Naive thymus-derived CD4-positive, alpha-beta T cell (primary cell): ENCODE data around the gene HSF2BP. TPM values are rescaled to one million over a fixed set of nuclear protein-coding genes. Genes with fewer than 3 reads are reported as not detected.

ENCODE experiments used
- ATAC-seq: fragments of 150-1000 bp; cut with Tn5 transposase; 2 replicates; pipeline ENCODE4 v1.10.0; 2021; ENCODE audit warnings: mild to moderate bottlenecking, moderate library complexity
- CTCF ChIA-PET: fragments of 350-600 bp; sonication (Branson Sonifier 250); formaldehyde crosslinking; loops from one replicate; lab custom pipeline; 2021; ENCODE audit warnings: antibody characterized with exemption; lab: Charles Lee
- POLR2A ChIA-PET: fragments of 350-600 bp; sonication (Branson Sonifier 250); formaldehyde crosslinking; loops from one replicate; lab custom pipeline; 2021; ENCODE audit warnings: antibody characterized with exemption, inconsistent platforms; lab: Charles Lee
- DNase-seq, 9 donors: peaks; one replicate each; pipeline versions ENCODE4 v3.0.0 to v3.0.0-alpha.2; 2020 to 2022; ENCODE audit warnings: mixed read lengths in 1 of 9
- H3K27ac ChIP-seq: one replicate; pipeline ENCODE4 v1.7.0; 2013; ENCODE audit warnings: mild to moderate bottlenecking, low read depth, low read length, moderate library complexity
- H3K27me3 ChIP-seq, 2 donors: one replicate each; pipeline ENCODE4 v1.7.0; 2013; ENCODE audit warnings: low read length in 2 of 2, mild to moderate bottlenecking in 2 of 2, moderate library complexity in 2 of 2; ENCODE audit not compliant: control insufficient read depth in 2 of 2, insufficient read depth in 2 of 2
- H3K36me3 ChIP-seq, 3 experiments: 1 replicate in 2 of 3; 2 replicates in 1 of 3; pipeline ENCODE4 v1.7.0; 2013; ENCODE audit warnings: low read length in 3 of 3, mild to moderate bottlenecking in 3 of 3, moderate library complexity in 1 of 3; ENCODE audit not compliant: insufficient read depth in 3 of 3, control insufficient read depth in 2 of 3
- H3K4me1 ChIP-seq, 2 donors: one replicate each; pipeline ENCODE4 v1.7.0; 2013; ENCODE audit warnings: low read length in 2 of 2, mild to moderate bottlenecking in 2 of 2, moderate library complexity in 1 of 2; ENCODE audit not compliant: control insufficient read depth in 2 of 2, insufficient read depth in 2 of 2
- H3K4me3 ChIP-seq: 2 replicates; pipeline ENCODE4 v1.7.0; 2013; ENCODE audit warnings: mild to moderate bottlenecking, low read length
- H3K9me3 ChIP-seq, 3 experiments: 1 replicate in 2 of 3; 2 replicates in 1 of 3; pipeline ENCODE4 v1.7.0; 2013; ENCODE audit warnings: low read length in 3 of 3; ENCODE audit not compliant: control insufficient read depth in 2 of 3
- H3K27ac Mint-ChIP-seq, 9 donors: one replicate each; pipeline ENCODE4 v1.8.0; 2020 to 2022; ENCODE audit warnings: mixed read lengths in 9 of 9, mild to moderate bottlenecking in 8 of 9, moderate library complexity in 5 of 9, inconsistent platforms in 2 of 9
- H3K27me3 Mint-ChIP-seq, 5 donors: one replicate each; pipeline ENCODE4 v1.8.0; 2021 to 2022; ENCODE audit warnings: mixed read lengths in 5 of 5, mild to moderate bottlenecking in 1 of 5
- H3K36me3 Mint-ChIP-seq, 5 donors: one replicate each; pipeline ENCODE4 v1.8.0; 2020 to 2022; ENCODE audit warnings: mixed read lengths in 5 of 5, mild to moderate bottlenecking in 3 of 5, inconsistent platforms in 1 of 5
- H3K4me1 Mint-ChIP-seq, 7 donors: one replicate each; pipeline ENCODE4 v1.8.0; 2020 to 2022; ENCODE audit warnings: mixed read lengths in 7 of 7, mild to moderate bottlenecking in 3 of 7, inconsistent platforms in 1 of 7
- H3K4me3 Mint-ChIP-seq, 10 donors: one replicate each; pipeline ENCODE4 v1.8.0; 2020 to 2022; ENCODE audit warnings: mild to moderate bottlenecking in 10 of 10, mixed read lengths in 10 of 10, moderate library complexity in 6 of 10, inconsistent platforms in 2 of 10
- H3K9me3 Mint-ChIP-seq, 11 donors: one replicate each; pipeline ENCODE4 v1.8.0; 2020 to 2022; ENCODE audit warnings: mixed read lengths in 11 of 11, mild to moderate bottlenecking in 4 of 11, inconsistent platforms in 1 of 11, moderate library complexity in 1 of 11
- intact Hi-C, 2 donors: fragments of 100-400 bp; cut with micrococcal nuclease; formaldehyde crosslinking; loops; one replicate each; pipeline ENCODE4 v1.15.1; 2023
- polyA plus RNA-seq, 2 donors: library from polyadenylated mRNA; unstranded; fragments of 300-500 nt; fragmentation: Illumina TruSeq; gene quantifications; one replicate each; pipeline ENCODE4 v1.2.3, GENCODE V29; 2021
- total RNA-seq, 6 experiments: library from RNA in 5 of 6; stranded (reverse) in 5 of 6; gene quantifications; 1 replicate in 5 of 6; 2 replicates in 1 of 6; pipeline ENCODE4 v1.2.3 and lab custom pipeline; 2021 to 2026

The HSF2BP gene
- total and polyA plus RNA-seq, 7 experiments from 2014 or later = 0.28 to 1.4 (median 0.81) TPM

DNA sequence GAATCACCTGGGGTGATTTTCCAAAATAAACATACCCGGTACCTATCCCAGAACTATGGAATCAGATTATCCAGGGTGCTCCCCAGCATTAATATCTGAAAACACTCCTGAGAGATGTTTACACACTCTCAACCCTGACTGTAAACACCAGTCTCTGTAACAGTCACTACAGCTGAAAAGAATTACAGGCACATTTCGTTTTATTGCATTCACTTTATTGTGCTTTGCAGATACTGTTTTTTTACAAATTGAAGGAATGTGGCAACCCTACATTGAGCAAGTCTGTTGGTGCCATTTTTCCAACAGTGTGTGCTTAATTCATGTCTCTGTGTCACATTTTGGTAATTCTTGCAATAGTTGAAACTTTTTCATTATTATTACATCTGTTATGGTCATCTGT is 31.8 kb downstream of the HSF2BP start:
- no peak overlapping the region for H3K4me3 Mint-ChIP-seq
- POLR2A ChIA-PET = no interaction called here
- H3K27me3 Mint-ChIP-seq = peaks cover 0 to 47% (median 0%) of the 10 kb centered on the region in 5 donors
- intact Hi-C loops = no loop called here
- H3K27ac ChIP-seq = no peak overlapping the region
- no peaks in the 10 kb centered on the region for H3K9me3 ChIP-seq
- H3K4me1 ChIP-seq = no peaks in the 10 kb centered on the region
- H3K36me3 Mint-ChIP-seq = peaks cover 0 to 13% (median 6%) of the 10 kb centered on the region in 5 donors
- DNase-seq (no peak), ATAC-seq (no peak)
- H3K4me3 ChIP-seq = no peak overlapping the region
- peaks cover 0 to 6% (median 0%) of the 10 kb centered on the region in 11 donors for H3K9me3 Mint-ChIP-seq
- CTCF ChIA-PET = no interaction called here
- H3K27me3 ChIP-seq = no peaks in the 10 kb centered on the region
- no peaks in the 10 kb centered on the region for H3K36me3 ChIP-seq
- H3K4me1 Mint-ChIP-seq = peaks cover 0 to 2% (median 0%) of the 10 kb centered on the region in 7 donors
- H3K27ac Mint-ChIP-seq = no peak overlapping the region

DNA sequence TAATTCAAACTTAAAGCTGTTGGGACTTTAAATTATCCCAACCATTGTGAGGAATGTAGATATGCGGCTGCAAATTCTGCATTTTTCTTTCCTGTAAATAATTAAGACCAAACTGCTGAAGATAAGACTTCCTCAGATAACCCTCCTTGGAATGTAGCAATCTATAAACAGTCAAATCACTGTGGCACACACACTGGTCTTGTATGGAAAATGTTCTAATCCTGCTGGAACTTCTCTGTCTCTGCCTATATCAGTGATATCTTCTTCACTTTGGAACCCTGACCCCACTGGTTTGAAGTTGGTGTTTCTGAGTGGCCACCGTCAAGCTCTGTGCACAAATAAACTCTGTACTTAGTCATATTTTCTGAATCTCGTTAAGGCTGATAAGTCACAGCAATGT is 32.9 kb downstream of the HSF2BP start:
- Mint-ChIP-seq H3K9me3 (peaks cover 0 to 6% (median 0%) of the 10 kb centered on the region in 11 donors), H3K4me3 (no peak overlapping the region), H3K4me1 (peaks cover 0 to 2% (median 0%) of the 10 kb centered on the region in 7 donors), H3K27ac (no peak overlapping the region), H3K27me3 (peaks cover 0 to 52% (median 0%) of the 10 kb centered on the region in 5 donors), H3K36me3 (peaks cover 0 to 13% (median 6%) of the 10 kb centered on the region in 5 donors)
- Histone ChIP-seq H3K27ac (no peak overlapping the region), H3K4me1 (no peaks in the 10 kb centered on the region), H3K4me3 (no peak overlapping the region), H3K36me3 (no peaks in the 10 kb centered on the region), H3K9me3 (no peaks in the 10 kb centered on the region), H3K27me3 (no peaks in the 10 kb centered on the region)
- DNase-seq = no peak
- CTCF ChIA-PET = no interaction called here
- POLR2A ChIA-PET = no interaction called here
- intact Hi-C loops = no loop called here
- no peak for ATAC-seq

DNA sequence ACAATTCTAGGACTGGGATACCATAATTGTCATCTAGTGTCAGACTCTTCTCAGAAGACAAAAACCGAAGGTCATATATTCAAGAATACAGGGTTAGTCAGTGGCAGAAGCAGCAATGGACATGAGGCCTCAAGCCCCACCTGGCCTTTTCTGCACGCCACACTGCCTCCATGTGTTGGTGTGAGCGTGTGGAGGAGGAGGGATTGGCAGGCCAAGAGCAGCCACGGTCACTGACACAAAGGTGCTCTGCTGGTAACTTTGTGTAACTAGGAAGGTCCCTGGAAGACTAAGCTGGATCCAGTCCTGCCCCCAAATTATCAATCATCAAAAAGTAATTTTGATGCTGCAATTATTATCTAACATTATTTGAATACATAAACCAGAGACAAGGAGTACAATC is 34.9 kb downstream of the HSF2BP start:
- peaks cover 0 to 5% (median 0%) of the 10 kb centered on the region in 3 experiments for H3K9me3 ChIP-seq
- H3K4me3 ChIP-seq = no peak overlapping the region
- Mint-ChIP-seq H3K4me1 (peaks cover 0 to 2% (median 0%) of the 10 kb centered on the region in 7 donors), H3K27me3 (peaks cover 0 to 43% (median 5%) of the 10 kb centered on the region in 5 donors), H3K36me3 (peaks cover 7 to 19% (median 11%) of the 10 kb centered on the region in 5 donors), H3K4me3 (no peak overlapping the region), H3K9me3 (peaks cover 0 to 24% (median 9%) of the 10 kb centered on the region in 11 donors), H3K27ac (no peak overlapping the region)
- intact Hi-C loops = no loop called here
- DNase-seq (no peak), ATAC-seq (no peak)
- no peaks in the 10 kb centered on the region for H3K36me3 ChIP-seq
- ChIA-PET CTCF (no interaction called here), POLR2A (no interaction called here)
- H3K27ac ChIP-seq = no peak overlapping the region
- H3K4me1 ChIP-seq = no peaks in the 10 kb centered on the region
- no peaks in the 10 kb centered on the region for H3K27me3 ChIP-seq

DNA sequence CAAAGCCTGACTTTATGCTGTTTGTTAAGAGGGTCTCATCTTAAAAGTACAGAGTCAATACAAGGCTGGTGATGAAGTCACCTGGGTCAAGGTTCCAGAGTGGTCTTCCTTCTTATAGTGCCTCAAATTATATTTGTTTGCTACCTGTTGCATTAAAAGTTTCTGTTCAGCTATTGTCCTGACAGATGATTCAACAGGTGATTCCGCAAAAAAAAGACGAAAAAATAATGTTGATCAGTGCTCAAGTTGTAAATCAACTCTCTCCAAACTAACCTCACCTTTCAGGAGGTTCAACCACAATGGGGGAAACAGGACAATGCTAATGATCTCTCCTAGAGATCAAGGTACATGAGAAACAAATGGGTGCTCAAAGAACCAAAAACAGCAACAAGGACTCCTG is 35.7 kb downstream of the HSF2BP start:
- CTCF ChIA-PET = no interaction called here
- H3K4me3 Mint-ChIP-seq = no peak overlapping the region

DNA sequence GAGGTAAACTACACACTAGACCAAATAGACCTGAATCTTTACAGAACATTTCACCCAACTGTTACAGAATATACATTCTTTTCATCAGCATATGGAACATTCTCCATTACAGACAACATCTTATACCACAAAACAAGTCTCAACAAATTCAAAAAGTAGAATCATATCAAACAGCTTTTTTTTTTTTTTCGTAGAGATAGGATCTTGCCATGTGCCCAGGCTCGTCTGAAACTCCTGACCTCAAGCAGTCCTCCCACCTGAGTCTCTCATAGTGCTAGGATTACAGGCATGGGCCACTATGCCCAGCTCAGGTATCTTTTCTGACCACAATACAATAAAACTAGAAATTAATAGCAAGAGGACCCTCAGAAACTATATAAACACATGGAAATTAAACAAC is 36.5 kb downstream of the HSF2BP start:
- H3K4me3 ChIP-seq = no peak overlapping the region
- Mint-ChIP-seq H3K4me1 (peaks cover 0 to 2% (median 0%) of the 10 kb centered on the region in 7 donors), H3K4me3 (no peak overlapping the region), H3K27ac (no peak overlapping the region), H3K36me3 (peaks cover 4 to 16% (median 7%) of the 10 kb centered on the region in 5 donors), H3K9me3 (peaks cover 0 to 18% (median 9%) of the 10 kb centered on the region in 11 donors), H3K27me3 (peaks cover 0 to 38% (median 5%) of the 10 kb centered on the region in 5 donors)
- ATAC-seq = no peak
- ChIA-PET CTCF (no interaction called here), POLR2A (no interaction called here)
- H3K27me3 ChIP-seq = no peaks in the 10 kb centered on the region
- no peaks in the 10 kb centered on the region for H3K4me1 ChIP-seq
- H3K27ac ChIP-seq = no peak overlapping the region
- peaks cover 0 to 5% (median 0%) of the 10 kb centered on the region in 3 experiments for H3K9me3 ChIP-seq
- intact Hi-C loops = no loop called here
- DNase-seq = no peak
- no peaks in the 10 kb centered on the region for H3K36me3 ChIP-seq

More for the DNA sequence above, 35.7 kb downstream of the HSF2BP start:
- Histone ChIP-seq H3K4me1 (no peaks in the 10 kb centered on the region), H3K9me3 (peaks cover 0 to 5% (median 0%) of the 10 kb centered on the region in 3 experiments), H3K36me3 (no peaks in the 10 kb centered on the region), H3K4me3 (no peak overlapping the region), H3K27me3 (no peaks in the 10 kb centered on the region), H3K27ac (no peak overlapping the region)
- DNase-seq (no peak), ATAC-seq (no peak)
- Mint-ChIP-seq H3K27ac (no peak overlapping the region), H3K4me1 (peaks cover 0 to 2% (median 0%) of the 10 kb centered on the region in 7 donors), H3K9me3 (peaks cover 0 to 24% (median 9%) of the 10 kb centered on the region in 11 donors), H3K27me3 (peaks cover 0 to 42% (median 5%) of the 10 kb centered on the region in 5 donors), H3K36me3 (peaks cover 7 to 20% (median 10%) of the 10 kb centered on the region in 5 donors)
- POLR2A ChIA-PET = no interaction called here
- intact Hi-C loops = no loop called here

DNA sequence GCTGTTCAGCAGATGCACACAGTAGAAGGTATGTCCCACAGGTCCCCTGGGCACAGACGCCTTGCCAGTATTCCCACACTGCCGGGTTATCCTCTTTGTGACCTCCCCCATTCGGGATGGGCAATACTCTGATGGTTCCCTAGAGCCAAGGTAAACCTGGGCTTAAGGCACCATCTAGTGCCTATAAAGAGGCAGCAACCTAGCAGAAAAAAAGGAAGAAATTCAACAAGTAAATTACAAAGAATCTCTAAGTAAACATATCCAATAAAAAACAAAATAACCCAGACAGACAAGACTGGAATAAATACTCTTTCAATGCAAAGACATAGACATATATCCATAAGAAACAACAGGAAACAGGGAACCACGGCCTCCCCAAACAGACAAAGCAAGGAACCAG is 39.4 kb downstream of the HSF2BP start:
- ChIA-PET POLR2A (no interaction called here), CTCF (no interaction called here)
- H3K27me3 Mint-ChIP-seq = peaks cover 0 to 24% (median 5%) of the 10 kb centered on the region in 5 donors
- Histone ChIP-seq H3K27ac (no peak overlapping the region), H3K4me1 (no peaks in the 10 kb centered on the region), H3K4me3 (no peak overlapping the region), H3K27me3 (no peaks in the 10 kb centered on the region), H3K36me3 (no peaks in the 10 kb centered on the region), H3K9me3 (peaks cover 0 to 5% (median 0%) of the 10 kb centered on the region in 3 experiments)
- peaks cover 4 to 16% (median 7%) of the 10 kb centered on the region in 5 donors for H3K36me3 Mint-ChIP-seq
- no peak overlapping the region for H3K4me3 Mint-ChIP-seq
- ATAC-seq (no peak), DNase-seq (no peak)
- intact Hi-C loops = no loop called here
- H3K27ac Mint-ChIP-seq = no peak overlapping the region
- peaks cover 0 to 18% (median 9%) of the 10 kb centered on the region in 11 donors for H3K9me3 Mint-ChIP-seq
- H3K4me1 Mint-ChIP-seq = peaks cover 0 to 2% (median 0%) of the 10 kb centered on the region in 7 donors

GRCh38 chr21:43619344-43619743 is 39.9 kb downstream of the HSF2BP start:
- ChIA-PET POLR2A (no interaction called here), CTCF (no interaction called here)
- intact Hi-C loops = no loop called here
- H3K27me3 Mint-ChIP-seq = peaks cover 0 to 22% (median 5%) of the 10 kb centered on the region in 5 donors
- no peak overlapping the region for H3K27ac ChIP-seq
- peaks cover 0 to 18% (median 9%) of the 10 kb centered on the region in 11 donors for H3K9me3 Mint-ChIP-seq
- H3K4me3 ChIP-seq = no peak overlapping the region
- H3K4me3 Mint-ChIP-seq = no peak overlapping the region
- H3K4me1 ChIP-seq = no peaks in the 10 kb centered on the region
- H3K36me3 Mint-ChIP-seq = peaks cover 4 to 16% (median 7%) of the 10 kb centered on the region in 5 donors
- DNase-seq = no peak
- H3K27ac Mint-ChIP-seq = no peak overlapping the region
- H3K27me3 ChIP-seq = no peaks in the 10 kb centered on the region
- peaks cover 0 to 4% (median 0%) of the 10 kb centered on the region in 7 donors for H3K4me1 Mint-ChIP-seq
- H3K36me3 ChIP-seq = no peaks in the 10 kb centered on the region
- H3K9me3 ChIP-seq = peaks cover 0 to 5% (median 0%) of the 10 kb centered on the region in 3 experiments
- no peak for ATAC-seq
